ENCODE measurements around the gene TMEM209.
"Not testable (repeated sequence)": the region's sequence is repeated elsewhere in the genome, so short reads cannot be mapped to it uniquely, and the experiment has no call there.

TMEM209 gene

GRCh38 chr7:130234078-130234477, 28.9 kb upstream of the TMEM209 start:
- H3K4me3 ChIP-seq (ENCODE audit: low read depth, low read length): no peak overlapping the region
- TF ChIP-seq, protein P1, sequence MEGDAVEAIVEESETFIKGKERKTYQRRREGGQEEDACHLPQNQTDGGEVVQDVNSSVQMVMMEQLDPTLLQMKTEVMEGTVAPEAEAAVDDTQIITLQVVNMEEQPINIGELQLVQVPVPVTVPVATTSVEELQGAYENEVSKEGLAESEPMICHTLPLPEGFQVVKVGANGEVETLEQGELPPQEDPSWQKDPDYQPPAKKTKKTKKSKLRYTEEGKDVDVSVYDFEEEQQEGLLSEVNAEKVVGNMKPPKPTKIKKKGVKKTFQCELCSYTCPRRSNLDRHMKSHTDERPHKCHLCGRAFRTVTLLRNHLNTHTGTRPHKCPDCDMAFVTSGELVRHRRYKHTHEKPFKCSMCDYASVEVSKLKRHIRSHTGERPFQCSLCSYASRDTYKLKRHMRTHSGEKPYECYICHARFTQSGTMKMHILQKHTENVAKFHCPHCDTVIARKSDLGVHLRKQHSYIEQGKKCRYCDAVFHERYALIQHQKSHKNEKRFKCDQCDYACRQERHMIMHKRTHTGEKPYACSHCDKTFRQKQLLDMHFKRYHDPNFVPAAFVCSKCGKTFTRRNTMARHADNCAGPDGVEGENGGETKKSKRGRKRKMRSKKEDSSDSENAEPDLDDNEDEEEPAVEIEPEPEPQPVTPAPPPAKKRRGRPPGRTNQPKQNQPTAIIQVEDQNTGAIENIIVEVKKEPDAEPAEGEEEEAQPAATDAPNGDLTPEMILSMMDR (IDR thresholded peaks at IDR 0.05; ENCODE audit: low read depth, low read length): no peak
- in situ Hi-C loops (cut with HindIII; ENCODE audit: low sequenced_read_pairs): no loop called here
- DNase-seq (ENCODE audit: low read depth, low spot score): no peak

- TF ChIP-seq, protein P1 (IDR thresholded peaks at IDR 0.05; ENCODE audit: low read depth, low read length): no peak
- no peak overlapping the region for H3K4me3 ChIP-seq (ENCODE audit: low read depth, low read length)
- in situ Hi-C loops (cut with HindIII; ENCODE audit: low sequenced_read_pairs): no loop called here
- no peak for DNase-seq (ENCODE audit: low read depth, low spot score)
Observed at GRCh38 chr7:130232209-130232608, 27.0 kb upstream of the TMEM209 start.

DNA sequence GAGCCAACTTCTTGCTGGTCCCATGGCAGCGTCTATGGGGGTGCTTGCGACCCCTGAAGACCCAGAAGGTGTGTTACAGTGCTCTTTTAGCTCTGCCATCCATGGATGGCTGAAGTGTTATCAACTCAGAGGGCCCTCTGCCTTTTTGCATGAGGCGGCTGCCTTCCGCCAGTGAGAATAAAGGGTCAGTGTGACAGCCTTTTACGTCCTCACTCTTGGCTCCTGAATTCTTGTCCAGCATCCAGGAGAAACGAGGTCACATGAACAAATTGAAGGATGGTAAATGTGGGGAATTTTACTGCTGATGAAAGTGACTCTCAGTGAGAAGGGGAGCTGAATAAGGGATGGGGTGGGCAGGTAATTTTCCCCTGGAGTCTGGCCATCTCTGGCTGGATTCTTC, 26.6 kb upstream of the TMEM209 start:
- in situ Hi-C loops (cut with HindIII; ENCODE audit: low sequenced_read_pairs): no loop called here
- H3K4me3 ChIP-seq (ENCODE audit: low read depth, low read length): no peak overlapping the region
- DNase-seq (ENCODE audit: low read depth, low spot score): no peak
- TF ChIP-seq, protein P1 (IDR thresholded peaks at IDR 0.05; ENCODE audit: low read depth, low read length): no peak

- H3K4me3 ChIP-seq (ENCODE audit: low read depth, low read length); in situ Hi-C loops (cut with HindIII; ENCODE audit: low sequenced_read_pairs); DNase-seq (ENCODE audit: low read depth, low spot score): not testable (repeated sequence)
Observed at GRCh38 chr7:130229981-130230380, 24.8 kb upstream of the TMEM209 start.

DNA sequence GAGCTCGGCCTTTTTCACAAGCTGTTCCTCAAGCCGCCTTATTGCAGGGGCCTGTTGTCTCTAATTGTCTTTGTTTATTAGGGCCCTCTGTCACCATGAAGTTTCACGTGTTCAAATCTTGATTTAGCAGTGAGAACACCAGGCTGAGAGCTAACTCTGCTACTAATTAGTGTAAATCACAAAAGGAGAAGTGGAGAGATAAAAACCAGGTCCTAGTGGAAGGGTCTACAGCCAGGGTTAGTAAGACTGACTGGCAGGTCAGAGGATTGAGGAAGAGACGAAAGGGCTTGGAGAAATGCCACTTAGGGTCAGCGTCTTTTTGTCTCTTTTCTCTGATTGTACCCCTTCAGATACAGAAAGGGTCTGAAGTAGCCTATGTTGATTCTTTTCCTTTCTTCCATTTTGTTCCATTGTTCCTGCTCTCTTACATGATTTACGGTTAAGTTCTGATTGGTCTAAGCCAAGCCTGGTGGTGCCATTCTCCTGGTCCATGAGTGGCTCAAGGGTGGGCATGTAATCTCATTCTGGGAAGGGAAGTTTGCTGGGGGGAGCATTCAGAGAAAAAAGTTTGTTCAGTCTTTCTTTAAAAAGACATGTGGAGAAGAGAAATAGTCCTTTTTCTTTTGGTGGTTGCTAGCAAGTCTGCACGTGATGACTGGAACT, 23.8 kb upstream of the TMEM209 start:
- in situ Hi-C loops (cut with HindIII; ENCODE audit: low sequenced_read_pairs): no loop called here
- no peak for DNase-seq (ENCODE audit: low read depth, low spot score)
- no peak overlapping the region for H3K4me3 ChIP-seq (ENCODE audit: low read depth, low read length)
- TF ChIP-seq, protein P1 (IDR thresholded peaks at IDR 0.05; ENCODE audit: low read depth, low read length): no peak

DNA sequence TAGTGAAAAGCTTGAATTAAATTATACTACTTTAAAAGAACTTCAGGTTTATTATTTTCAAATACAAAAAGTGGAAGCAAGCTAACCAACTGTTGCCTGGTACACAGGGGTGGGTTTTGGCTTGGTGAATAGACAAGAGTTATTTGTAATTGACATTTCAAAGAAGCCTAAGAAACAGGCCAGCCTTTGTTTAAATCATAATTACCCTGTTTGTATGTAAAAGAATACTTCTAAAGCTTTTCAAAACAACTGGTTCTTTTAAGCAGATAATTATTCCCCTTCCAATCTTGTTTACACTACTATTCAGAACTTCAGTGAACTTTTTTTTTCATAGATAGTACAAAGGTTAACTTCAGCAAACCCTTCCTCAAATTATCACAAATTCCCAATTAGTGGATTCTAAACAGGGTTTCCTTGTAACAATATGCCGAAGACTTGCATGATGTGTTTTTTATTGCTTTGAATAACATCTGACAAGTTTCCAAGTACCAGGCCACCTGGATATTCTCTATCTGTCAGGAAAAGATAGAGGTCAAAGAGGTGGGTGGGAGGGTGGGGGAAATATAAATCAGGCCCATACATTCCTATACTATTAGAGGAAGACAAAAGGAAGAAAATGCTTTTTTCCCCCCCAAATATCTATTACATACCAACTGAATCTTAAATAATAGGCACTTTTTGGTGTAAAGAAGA, 22.8 kb upstream of the TMEM209 start:
- TF ChIP-seq, protein P1 (IDR thresholded peaks at IDR 0.05; ENCODE audit: low read depth, low read length): no peak
- DNase-seq (ENCODE audit: low read depth, low spot score): no peak
- no peak overlapping the region for H3K4me3 ChIP-seq (ENCODE audit: low read depth, low read length)
- in situ Hi-C loops (cut with HindIII; ENCODE audit: low sequenced_read_pairs): no loop called here

DNA sequence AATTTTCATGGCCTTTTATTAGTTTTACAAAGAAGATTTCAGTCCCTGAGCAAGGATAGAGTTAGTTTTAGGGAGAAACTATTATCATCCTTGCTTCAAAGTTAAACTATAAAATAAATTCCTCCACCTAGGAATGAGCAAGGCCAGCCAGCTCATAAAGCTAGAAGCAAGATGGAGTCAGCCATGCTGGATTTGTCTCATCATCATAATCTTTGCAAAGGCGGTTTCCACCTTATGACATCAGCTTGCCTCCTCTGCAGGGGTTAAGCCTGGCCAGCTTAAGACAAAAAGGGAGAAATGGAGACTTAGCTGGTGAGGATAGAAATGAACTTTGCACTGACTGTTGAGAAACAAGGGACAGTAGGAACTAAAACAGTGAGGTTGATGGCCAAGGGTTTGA, 21.1 kb upstream of the TMEM209 start:
- in situ Hi-C loops (cut with HindIII; ENCODE audit: low sequenced_read_pairs): no loop called here
- DNase-seq (ENCODE audit: low read depth, low spot score): no peak
- TF ChIP-seq, protein P1 (IDR thresholded peaks at IDR 0.05; ENCODE audit: low read depth, low read length): no peak

DNA sequence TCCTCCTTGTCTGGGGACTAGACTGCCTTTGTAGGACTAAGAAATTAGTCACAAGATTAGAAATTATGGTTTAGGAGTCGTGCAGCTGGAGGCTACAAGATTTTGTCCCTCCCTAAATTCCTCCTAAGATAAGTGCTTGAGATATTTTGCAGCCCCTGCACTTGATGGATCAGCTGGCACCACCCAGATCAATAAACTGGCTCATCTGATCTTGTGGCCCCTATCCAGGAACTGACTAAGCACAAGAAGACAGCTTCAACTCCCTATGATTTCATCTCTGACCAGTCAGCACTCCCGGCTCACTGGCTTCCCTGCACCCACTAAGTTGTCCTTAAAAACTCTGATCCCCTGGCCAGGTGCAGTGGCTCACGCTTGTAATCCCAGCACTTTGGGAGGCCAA, 19.7 kb upstream of the TMEM209 start:
- in situ Hi-C loops (cut with HindIII; ENCODE audit: low sequenced_read_pairs); H3K4me3 ChIP-seq (ENCODE audit: low read depth, low read length): not testable (repeated sequence)
- peak; percentile 22 for DNase-seq (ENCODE audit: low read depth, low spot score)

More for the DNA sequence above, 21.1 kb upstream of the TMEM209 start:
- H3K4me3 ChIP-seq (ENCODE audit: low read depth, low read length): no peak overlapping the region

Data from astrocyte of the spinal cord (primary cell).